HG02938 (cell line): ENCODE results near the gene RPS6KA5.
"Not testable (repeated sequence)": the region's sequence is repeated elsewhere in the genome, so short reads cannot be mapped to it uniquely, and the experiment has no call there.

Experiments
- ATAC-seq: cut with Tn5 transposase; IDR thresholded peaks from one replicate; pipeline ENCODE4 v1.9.1; 2021; ENCODE audit warnings: mild to moderate bottlenecking, moderate library complexity; ENCODE audit not compliant: unreplicated experiment

Gene RPS6KA5

GRCh38 chr14:90883197-90883596 lies 177.2 kb downstream of the RPS6KA5 start:
- ATAC-seq = no peak

DNA sequence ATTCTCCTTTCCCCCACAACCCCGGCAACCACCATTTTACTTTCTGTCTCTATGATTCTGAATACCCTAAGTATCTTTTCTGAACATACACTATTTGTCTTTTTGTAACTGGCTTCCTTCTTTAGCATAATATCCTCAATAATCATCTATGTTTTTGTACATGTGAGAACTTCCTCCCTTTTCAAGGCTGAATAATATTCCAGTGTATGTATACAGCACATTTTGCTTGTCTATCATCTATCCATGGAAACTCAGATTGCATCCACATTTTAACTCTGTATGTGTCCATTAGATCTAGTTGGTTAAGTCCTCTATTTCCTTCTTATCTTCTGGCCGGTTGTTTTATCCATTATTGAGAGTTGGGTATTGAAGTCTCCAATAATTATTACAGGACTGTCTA lies 180.2 kb downstream of the RPS6KA5 start:
- no peak for ATAC-seq

- no peak for ATAC-seq
Observed at GRCh38 chr14:90874599-90874998, 185.8 kb downstream of the RPS6KA5 start.

DNA sequence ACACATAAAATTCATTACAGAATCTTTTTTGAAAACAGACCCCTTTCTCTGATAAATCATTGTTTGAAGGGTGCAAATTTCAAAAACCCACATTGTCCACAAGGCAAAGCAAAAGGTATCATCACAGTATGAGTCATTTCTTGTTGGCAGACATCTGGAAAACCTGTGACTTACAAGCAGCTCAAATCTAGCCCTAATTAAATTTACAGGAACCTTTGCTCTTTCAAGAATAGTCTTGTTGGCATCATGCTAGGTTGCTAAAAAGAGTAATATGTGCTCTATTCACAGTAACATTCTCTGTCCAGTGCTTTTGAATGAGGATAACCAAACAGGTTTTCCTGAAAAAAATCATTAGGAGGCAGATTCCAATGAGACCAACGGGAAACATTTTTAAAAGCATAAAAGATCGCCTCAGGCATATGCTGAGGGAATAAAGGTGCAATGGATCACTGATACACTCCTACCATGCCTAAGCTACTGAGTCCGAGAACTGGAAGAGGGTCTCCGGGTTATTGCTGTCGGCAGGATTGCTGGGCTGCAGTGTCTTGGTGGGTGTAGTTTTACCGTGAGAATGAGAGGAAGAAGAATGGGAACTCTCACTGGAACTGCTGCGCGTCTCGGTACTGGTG lies 188.7 kb downstream of the RPS6KA5 start:
- no peak for ATAC-seq

DNA sequence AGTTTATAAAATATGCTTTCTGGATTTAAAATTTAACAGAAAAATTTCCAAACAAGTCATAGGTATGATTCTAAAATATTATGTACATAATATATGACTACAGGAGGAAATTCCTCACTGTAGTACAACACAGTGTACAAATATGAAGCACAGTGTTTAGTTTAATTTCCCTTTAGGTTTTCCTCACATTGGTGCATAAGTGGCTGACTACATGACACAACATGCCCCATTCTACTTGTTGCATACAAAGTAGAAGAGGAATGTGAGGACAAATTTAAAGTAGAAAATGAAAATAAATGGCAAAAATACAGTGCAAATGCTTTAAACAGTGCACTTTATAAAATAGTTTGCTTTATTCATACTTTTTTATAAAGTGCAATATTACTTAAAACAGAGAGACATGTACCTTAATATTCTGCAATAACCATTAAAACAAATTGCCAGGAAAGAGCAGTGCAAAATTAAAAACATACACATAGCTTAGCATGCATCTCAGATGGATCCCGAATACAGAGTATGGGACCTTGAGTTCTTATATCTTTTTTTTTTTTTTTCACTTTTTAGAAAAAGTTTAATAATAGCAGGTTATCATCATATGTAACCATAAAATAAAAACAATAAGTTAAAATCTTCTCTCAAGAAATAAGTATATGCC lies 189.4 kb downstream of the RPS6KA5 start:
- ATAC-seq = no peak

DNA sequence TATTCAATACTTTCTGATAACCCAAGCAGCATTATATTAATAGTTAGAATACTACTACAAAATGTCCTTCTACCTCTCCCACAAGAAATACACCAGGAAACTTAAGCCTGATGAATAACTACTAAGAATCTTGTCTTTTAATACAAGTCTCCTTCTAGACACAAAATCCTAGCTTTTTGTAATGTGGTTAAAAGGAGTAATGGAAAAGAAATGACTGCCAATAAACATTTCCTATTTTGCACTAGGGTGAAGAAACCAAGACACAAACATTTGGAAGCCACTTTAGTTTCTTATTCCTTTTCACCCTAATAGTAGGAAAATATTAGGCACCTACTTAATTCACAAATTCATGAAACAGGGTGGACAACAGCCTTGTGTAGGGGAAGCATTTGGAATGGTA lies 192.9 kb downstream of the RPS6KA5 start:
- no peak for ATAC-seq

DNA sequence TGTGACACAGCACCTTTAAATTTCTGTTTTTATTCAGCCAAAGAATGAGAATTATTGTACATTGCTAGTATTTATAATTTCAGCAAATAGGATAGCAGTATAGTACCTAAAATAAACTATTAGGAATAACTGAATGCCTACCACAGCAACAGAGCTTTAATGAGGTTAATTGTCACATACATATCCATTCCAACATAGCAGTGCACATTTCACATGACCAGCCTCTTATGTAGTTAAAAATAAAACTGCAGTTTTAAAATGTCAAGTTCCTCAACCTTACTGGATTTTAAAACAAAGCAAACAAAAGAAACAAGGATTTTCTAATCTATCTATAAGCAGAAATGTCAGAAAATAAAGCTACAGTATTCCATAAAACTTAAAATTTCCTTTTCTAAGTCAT lies 193.6 kb downstream of the RPS6KA5 start:
- no peak for ATAC-seq

- no peak for ATAC-seq
Observed at GRCh38 chr14:90864741-90865140, 195.7 kb downstream of the RPS6KA5 start.

- no peak for ATAC-seq
Observed at GRCh38 chr14:90858511-90858910, 201.9 kb downstream of the RPS6KA5 start.

DNA sequence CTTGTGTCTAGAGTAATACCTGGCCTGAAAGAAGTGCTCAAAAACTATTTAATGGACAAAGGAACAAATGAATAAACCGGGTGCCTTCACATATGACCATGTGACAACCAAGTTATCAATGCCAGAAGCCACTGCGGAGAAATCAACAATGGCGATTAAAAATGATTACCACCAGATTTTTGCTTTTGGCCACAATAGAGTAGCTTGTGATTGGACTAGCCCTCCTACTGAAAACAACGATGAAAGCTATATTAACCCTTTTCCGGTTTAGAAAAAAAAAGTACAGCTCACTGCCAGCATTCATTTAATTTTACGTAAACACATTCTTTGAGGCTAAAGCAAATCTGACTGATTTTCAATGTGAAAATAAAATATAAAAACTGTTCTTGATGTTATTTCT lies 202.6 kb downstream of the RPS6KA5 start:
- no peak for ATAC-seq

GRCh38 chr14:90856115-90856514 lies 204.3 kb downstream of the RPS6KA5 start:
- not testable (repeated sequence) for ATAC-seq

DNA sequence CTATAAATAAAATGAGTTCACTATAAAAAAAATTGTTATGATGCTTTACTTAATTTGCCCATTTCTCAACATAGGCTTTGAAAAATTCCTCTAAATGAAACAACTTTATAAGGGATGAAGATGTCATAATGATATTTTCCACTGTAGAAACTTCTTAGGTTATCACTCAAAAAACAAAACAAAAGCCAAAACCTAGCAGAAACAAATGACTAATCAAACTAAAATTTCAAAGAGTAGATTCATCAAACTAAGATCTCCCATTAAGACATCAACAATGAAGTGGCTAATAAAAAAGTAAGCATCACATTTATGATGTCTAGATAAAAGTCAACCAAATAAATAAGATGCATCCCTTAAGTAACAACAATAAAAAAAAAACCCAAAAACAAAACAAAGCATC lies 207.3 kb downstream of the RPS6KA5 start:
- no peak for ATAC-seq

DNA sequence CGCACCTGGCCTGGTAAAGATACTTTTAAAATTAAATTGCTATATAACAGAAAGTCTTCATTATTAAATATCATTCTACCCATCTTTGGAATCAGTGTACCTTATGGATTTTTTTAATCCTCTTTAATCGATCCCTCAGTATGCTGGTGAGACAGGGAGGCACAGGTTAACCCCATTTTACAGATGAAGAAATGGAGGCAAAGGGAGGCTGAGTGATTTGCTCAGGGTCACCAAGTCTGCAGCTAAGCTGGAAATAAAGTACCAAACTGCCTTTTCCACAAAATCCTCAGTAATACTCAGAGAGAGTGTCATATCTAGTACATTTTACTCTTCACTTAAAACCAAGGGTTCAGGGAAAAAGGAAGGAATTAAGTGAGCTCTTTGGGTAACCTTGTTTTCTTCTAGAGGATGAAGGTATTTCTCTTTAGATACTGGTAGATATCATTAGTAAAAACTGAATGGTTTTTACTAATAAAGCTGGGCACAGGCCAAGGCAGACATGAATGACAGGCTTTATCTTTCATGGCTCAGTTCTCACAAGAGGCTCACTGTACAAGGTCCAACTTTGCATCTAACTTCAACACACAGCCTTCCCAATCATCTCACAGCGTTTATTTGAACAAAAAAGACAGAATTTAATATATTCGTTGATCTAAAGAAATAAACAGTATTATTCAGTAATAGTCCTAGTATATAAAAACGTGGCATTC lies 209.0 kb downstream of the RPS6KA5 start:
- no peak for ATAC-seq

DNA sequence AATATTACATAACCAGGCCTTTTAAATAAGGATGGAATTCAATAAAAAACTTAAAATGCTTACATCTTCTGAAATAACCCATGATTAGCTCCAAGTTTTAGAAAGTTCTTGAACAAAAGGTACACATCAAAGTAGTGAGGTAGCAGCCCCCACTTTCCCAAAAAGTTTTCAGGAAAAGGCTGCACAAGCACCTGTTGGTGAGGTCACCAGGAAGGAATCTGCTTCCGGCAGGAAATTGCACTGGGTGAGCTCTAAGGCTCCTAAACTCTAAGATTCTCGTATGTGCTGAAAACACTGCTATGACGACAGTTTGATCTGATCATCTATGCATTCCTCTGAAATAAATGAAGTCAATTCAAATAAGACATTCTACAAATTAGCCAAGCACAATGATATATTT lies 210.0 kb downstream of the RPS6KA5 start:
- no peak for ATAC-seq

GRCh38 chr14:90849787-90850444 lies 210.5 kb downstream of the RPS6KA5 start:
- no peak for ATAC-seq

- no peak for ATAC-seq
Observed at GRCh38 chr14:90848944-90849731, 211.3 kb downstream of the RPS6KA5 start.

DNA sequence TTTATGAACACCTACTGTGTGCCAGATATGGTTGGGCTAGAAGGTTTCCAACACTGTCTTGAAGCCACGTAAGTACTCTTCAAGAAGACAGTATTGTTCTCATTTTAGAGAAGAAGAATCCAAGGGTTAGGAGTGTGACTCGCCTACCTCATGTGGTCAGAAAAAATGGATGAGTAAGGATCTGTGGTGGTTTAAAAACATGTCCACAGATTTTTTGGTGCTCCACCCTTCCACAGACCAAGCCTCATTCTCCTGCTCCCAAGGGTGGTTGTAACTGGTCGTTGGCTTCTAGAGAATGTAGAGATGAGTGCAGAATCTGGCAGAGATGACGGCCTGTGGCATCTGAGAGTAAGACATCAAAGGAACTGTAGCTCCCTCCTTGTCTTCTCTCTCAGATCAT lies 213.9 kb downstream of the RPS6KA5 start:
- no peak for ATAC-seq

DNA sequence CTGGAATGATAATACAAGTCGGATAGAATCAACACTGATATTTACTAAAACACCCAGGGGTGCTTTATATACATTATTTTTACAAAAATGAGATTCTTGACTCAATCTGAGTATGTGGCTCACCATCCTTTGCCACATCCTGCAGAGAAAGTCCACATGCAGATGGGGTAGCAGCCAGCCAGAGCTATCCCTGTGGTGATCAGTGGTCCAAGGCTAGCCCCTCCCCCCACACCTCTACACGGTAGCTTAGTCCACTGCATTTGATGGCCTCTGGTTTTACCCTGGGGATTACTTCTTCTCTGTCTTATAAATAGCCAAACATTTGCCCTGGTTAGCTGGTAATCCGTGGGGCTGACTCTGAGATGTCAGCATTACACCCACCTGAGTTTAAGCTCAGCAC lies 216.1 kb downstream of the RPS6KA5 start:
- ATAC-seq = no peak

DNA sequence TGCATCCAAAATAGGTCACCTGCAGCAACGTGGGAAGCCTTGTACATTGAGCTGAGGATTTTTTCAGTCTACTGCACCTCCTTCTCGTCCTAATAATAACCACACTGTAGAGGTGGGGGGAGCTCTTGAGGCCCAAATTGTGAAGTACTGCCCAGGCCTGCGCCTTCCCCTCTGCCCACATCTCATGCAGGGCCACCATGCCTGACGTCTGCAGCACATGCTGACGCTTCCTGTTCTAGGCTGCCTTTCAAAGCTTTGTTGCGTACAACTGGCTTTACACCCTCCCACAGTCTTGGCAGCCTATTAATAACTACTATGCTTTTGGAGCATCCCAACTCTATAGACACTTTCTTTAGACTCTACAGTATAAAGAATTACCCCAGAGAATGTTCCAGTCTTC lies 217.7 kb downstream of the RPS6KA5 start:
- ATAC-seq = no peak

DNA sequence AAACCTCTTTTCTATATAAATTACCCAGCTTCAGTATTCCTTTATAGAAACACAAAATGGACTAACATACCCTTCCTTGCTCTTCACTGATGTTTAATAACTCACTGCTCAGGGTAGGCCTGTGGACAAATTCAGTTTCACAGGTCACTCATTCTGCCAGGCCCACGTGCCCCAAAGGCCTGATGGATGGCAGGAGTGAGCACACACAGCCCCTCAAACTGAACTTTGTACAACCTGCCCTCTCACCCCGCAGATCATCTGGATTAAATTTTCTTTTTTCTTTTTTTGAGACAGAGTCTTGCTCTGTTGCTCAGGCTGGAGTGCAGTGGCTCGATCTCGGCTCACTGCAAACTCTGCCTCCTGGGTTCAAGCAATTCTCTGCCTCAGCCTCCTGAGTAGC lies 219.8 kb downstream of the RPS6KA5 start:
- ATAC-seq = not testable (repeated sequence)

DNA sequence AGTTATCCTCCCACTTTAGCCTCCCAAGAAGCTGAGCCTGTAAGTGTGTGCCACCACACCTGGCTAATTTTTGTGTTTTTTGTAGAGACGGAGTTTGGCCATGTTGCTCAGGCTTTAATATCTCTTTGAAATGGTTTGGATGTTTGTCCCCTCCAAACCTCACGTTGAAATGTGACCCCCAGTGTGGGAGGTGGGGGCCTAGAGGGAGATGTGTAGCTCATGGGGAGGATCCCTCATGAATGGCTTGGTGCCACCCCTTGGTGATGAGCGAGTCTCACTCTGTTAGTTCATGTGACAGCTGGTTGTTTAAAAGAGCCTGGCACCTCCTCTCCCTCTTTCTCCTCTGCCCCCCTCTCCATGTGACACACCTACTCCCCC lies 220.6 kb downstream of the RPS6KA5 start:
- ATAC-seq = no peak
